GM13976 (cell line): ENCODE measurements around the gene MIPOL1.

Source experiments
- DNase-seq: peaks from one replicate; pipeline ENCODE4 v3.0.0; 2012; ENCODE audit warnings: low spot score
- CTCF ChIP-seq: IDR thresholded peaks from 2 replicates; pipeline ENCODE4 v1.5.1; 2012; ENCODE audit warnings: borderline replicate concordance, mild to moderate bottlenecking; ENCODE audit not compliant: insufficient read depth; ENCODE audit errors: extremely low read depth, missing control alignments, control extremely low read depth
- in situ Hi-C: fragments of 300-500 bp; cut with MboI; formaldehyde crosslinking; loops from one replicate; pipeline ENCODE4 v1.12.0; 2022; ENCODE audit warnings: low sequenced_read_pairs, mixed read lengths, inconsistent platforms; ENCODE audit not compliant: unreplicated experiment

Gene MIPOL1

GRCh38 chr14:37165794-37166193, 31.9 kb upstream of the MIPOL1 start:
- TF ChIP-seq CTCF: no peak
- in situ Hi-C loops: no loop called here
- no peak for DNase-seq

GRCh38 chr14:37167151-37168047, 30.3 kb upstream of the MIPOL1 start:
- no peak for DNase-seq
- in situ Hi-C loops: no loop called here
- no peak for TF ChIP-seq CTCF

GRCh38 chr14:37168721-37169120, 29.0 kb upstream of the MIPOL1 start:
- DNase-seq: no peak
- in situ Hi-C loops: no loop called here

GRCh38 chr14:37170237-37170636, 27.5 kb upstream of the MIPOL1 start:
- no peak for TF ChIP-seq CTCF
- in situ Hi-C loops: no loop called here
- no peak for DNase-seq

More at GRCh38 chr14:37168721-37169120, 29.0 kb upstream of the MIPOL1 start:
- TF ChIP-seq CTCF: no peak

- no peak for DNase-seq
- in situ Hi-C loops: no loop called here
- no peak for TF ChIP-seq CTCF
Observed at GRCh38 chr14:37170993-37171392, 26.7 kb upstream of the MIPOL1 start.

GRCh38 chr14:37171678-37172023, 26.1 kb upstream of the MIPOL1 start:
- in situ Hi-C loops: no loop called here
- TF ChIP-seq CTCF: no peak
- no peak for DNase-seq
